Vagina (tissue), 2 donors: Measurements from ENCODE around the gene NEK7.

Experiments used
- POLR2A ChIP-seq, 2 donors: fragments of 450-650 bp; IDR thresholded peaks; one replicate each; pipeline ENCODE4 v1.6.1; 2017; ENCODE audit warnings: antibody characterized with exemption in 2 of 2, mild to moderate bottlenecking in 2 of 2, moderate library complexity in 2 of 2
- TF ChIP-seq, protein P1 (sequence below), 3 experiments: fragments of 450-650 bp in 2 of 3; fragments of 200-600 bp in 1 of 3; sonication (generic) in 1 of 3; IDR thresholded peaks; one replicate each; pipeline ENCODE4 v1.5.1; 2017 to 2019; ENCODE audit warnings: antibody characterized with exemption in 3 of 3, mild to moderate bottlenecking in 2 of 3, moderate library complexity in 2 of 3

DNA sequence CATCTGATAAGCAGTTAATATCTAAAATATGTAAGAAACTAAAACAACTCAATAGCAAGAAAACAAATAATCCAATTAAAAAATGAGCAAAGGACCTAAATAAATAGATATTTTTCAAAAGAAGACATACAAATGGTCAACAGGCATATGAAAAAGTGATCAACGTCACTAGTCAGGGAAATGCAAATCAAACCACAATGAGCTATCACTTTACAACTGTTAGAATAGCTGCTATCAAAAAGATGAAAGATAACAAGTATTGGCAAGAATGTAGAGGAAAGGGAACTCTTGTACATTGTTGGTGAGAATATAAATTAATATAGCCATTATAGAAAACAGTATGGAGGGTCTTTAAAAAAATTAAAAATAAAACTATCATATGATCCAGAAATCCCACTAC lies 40.7 kb upstream of the NEK7 start:
- TF ChIP-seq POLR2A (IDR thresholded peaks at IDR 0.05), result no peak
- TF ChIP-seq, protein P1, sequence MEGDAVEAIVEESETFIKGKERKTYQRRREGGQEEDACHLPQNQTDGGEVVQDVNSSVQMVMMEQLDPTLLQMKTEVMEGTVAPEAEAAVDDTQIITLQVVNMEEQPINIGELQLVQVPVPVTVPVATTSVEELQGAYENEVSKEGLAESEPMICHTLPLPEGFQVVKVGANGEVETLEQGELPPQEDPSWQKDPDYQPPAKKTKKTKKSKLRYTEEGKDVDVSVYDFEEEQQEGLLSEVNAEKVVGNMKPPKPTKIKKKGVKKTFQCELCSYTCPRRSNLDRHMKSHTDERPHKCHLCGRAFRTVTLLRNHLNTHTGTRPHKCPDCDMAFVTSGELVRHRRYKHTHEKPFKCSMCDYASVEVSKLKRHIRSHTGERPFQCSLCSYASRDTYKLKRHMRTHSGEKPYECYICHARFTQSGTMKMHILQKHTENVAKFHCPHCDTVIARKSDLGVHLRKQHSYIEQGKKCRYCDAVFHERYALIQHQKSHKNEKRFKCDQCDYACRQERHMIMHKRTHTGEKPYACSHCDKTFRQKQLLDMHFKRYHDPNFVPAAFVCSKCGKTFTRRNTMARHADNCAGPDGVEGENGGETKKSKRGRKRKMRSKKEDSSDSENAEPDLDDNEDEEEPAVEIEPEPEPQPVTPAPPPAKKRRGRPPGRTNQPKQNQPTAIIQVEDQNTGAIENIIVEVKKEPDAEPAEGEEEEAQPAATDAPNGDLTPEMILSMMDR (IDR thresholded peaks at IDR 0.05), result no peak
